Prostate gland (tissue), 2 donors: ENCODE results near the gene RALY.

ENCODE experiments used
- CTCF ChIP-seq, 4 experiments: fragments of 200-600 bp in 2 of 4; fragments of 450-650 bp in 2 of 4; sonication (generic) in 2 of 4; IDR thresholded peaks; 1 replicate in 3 of 4; 2 replicates in 1 of 4; pipeline ENCODE4 v1.5.1; 2016 to 2019; ENCODE audit warnings: antibody characterized with exemption in 4 of 4, mild to moderate bottlenecking in 2 of 4, moderate library complexity in 2 of 4
- POLR2AphosphoS5 ChIP-seq: sonication (generic); formaldehyde crosslinking; IDR thresholded peaks from one replicate; pipeline ENCODE4 v1.6.1; 2017; ENCODE audit warnings: antibody characterized with exemption

DNA sequence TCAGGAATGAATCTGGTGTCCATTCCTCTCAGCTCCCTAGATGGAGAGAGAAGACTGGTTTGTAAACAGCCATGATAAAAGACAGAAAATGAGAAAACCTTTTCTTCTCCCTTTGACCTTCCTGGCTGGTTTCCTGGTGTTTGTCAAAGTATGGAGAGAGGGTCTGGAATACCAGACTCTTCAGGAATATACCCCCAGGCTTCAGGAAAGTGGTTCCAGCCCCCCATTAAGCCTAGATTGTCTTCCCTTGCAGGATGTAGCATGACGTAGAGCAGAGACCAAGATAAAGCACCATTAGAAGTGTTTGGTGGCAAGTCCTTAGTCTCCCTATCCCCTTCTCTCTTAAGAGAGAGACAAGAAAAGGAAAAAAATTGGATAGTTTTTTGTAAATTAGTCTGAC is 67.3 kb downstream of the RALY start:
- TF ChIP-seq CTCF (IDR thresholded peaks at IDR 0.05) = no peak
- no peak for TF ChIP-seq POLR2AphosphoS5
